ENCODE data around the gene NEURL1.
"Not testable (repeated sequence)": the region's sequence is repeated elsewhere in the genome, so short reads cannot be mapped to it uniquely, and the experiment has no call there.

NEURL1 gene

GRCh38 chr10:103590744-103591291 lies 97.3 kb downstream of the NEURL1 start:
- no peak for DNase-seq

DNA sequence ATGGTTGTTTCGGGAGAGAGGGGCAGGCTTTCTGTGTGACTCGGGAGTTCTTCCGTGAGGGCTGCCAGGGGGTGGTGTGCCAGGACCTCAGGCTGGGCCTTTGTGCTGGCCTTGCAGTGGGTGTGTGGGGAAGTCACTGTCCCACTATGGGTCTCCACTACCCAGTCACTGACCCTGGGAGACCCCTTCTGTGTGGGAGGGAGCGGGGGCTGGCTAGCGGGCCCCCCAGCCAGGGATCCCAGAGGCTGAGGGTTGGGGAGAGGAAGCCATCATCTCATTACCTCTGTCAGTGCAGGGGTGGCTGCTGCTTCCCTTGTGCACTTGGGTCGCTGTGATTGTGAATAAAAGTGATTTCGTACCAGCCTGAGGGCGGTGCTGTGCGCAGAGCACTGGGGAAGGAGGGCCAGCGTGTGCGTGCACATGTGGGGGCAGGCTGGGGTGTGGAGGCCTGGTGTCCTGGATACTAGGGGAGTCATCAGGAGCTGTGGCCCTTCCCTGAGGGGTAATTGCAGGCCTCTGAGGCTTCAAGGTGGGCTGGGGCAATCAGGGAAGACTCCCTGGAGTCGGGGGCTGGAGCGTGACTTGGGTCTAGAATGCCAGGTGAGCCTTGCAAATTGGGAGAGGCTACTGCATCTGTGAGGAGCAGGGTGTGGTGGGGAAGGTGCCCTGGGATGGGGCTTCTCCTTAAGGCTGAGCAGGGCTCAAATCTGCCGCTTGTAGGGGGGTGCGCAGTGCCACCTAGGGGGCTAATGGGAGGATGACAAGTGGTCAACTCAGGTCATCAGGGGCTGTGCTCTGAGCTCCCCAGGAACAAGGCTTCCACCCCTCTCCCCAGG lies 98.9 kb downstream of the NEURL1 start:
- no peak for DNase-seq

DNA sequence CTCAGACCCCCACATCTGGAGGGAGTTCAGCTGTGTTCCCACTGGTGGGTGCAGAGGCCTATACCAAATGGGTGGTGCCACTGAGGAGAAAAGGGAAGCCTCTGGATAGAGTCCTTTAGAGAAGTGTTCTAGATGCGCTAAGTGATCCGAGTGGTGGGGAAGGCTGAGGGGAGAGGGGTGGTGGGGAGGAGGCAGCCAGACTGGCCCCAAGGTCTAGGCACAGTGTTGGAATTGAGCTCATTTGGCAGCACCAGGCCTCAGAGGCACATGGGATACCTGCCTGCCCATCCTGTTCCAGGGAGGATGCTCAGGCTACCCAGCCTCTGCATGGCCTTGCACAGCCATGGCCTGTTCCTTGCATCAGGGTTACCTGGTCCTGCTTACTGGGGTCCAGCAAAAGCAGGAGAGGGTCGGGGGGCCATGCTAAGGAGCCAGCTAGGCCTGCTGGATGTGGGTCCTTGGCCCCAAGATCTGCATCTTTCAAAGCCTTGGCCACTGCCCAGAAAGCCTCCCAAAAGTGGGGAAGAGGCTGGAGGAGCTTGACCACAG lies 99.6 kb downstream of the NEURL1 start:
- DNase-seq: no peak

DNA sequence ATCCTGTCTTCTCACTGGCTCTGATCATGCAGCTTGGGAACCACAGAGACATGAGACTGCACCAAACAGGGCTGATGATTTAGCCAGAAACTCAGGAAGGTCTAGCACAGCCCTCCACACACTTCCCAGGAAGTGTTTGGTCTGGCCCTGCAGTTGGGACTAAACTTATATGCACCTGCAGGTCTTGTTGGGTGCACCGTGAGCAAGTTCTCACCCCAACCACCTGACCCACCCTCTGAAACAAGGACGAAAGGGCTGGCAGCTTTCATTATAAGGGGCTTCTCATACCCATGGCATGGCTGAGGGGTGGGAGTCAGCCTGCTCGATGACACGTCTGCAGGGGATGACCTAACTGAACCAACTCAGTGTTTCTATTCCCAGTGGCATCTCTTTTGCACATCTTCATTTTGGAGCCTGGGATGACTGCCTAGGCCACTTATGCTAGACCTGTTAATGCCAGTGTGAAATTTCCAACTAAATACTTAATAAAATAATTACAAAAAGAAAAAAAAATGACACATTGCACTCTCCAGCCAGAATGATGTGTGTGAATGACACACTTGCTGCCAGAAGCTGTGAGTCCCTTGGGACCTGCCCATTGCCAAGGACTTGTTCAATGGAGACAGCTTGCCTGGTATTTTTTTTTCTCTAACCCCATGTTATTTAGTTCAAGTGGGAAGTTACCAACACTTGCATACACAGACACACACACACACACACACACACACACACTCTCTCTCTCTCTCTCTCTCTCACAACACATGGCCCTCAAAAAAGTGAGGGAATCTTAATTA lies 102.6 kb downstream of the NEURL1 start:
- no peak for DNase-seq

DNA sequence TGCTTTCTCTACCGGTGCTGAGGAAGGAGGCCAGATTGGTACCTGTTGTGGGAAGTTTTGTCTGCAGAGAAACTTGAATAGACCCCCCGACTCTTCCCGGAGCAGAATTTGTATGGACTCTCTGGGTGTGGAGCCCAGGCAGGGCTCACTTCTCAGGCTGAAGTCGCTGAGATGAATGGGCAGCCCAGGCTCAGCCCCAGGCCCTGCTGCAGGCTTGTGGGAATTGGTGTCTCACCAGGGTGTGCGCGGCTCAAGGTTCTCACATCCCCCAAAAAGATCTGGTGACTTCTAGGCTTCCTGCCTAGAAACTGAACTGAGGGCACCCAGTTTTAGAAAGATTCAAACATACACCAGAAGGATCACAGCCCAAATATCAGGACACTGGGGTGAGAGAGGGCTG lies 103.5 kb downstream of the NEURL1 start:
- no peak for DNase-seq

- DNase-seq: no peak
These were observed 105.2 kb downstream of the NEURL1 start for GRCh38 chr10:103598654-103599115.

DNA sequence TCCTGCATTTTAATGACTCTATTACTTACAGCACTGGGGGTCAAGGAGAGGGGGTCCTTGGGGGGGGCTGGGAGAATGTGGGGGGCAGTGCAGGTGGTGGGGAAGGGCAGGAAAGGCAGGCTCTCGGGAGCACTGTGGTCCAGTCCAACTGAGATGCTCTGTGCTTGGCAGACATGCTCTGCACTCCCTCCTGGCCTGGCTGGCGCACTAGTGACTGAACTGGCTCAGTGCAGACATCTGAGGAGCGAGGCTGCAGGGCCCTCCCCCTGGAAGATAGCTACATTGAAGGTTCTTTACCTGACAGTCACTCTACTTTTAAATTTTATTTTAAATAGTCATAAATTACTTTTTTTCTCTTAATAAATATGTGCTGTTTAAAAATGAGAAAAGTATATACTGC lies 105.7 kb downstream of the NEURL1 start:
- DNase-seq: no peak

- no peak for DNase-seq
These were observed 106.4 kb downstream of the NEURL1 start for GRCh38 chr10:103599907-103600306.

DNA sequence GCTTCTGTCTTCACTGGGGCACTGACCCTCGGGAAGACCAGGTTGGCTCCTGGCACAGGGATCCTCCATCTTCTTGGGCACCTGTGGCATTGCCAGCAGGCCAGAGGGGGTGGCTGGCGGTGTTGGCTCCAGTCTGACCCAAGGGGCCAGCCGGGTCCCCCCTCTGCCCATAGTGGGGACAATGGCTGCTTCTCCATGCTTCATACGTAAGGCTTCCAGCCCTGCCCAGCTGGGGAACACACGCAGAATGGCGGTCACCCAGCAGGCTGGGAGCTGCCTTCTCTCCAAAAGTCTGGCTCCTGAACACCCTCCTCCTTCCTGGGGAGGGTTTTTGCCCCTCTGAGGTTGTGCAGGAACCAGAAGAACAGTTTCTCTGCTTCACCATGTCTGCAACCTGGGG lies 106.8 kb downstream of the NEURL1 start:
- no peak for DNase-seq

- no peak for DNase-seq
These were observed 107.6 kb downstream of the NEURL1 start for GRCh38 chr10:103600956-103601569.

- DNase-seq: no peak
These were observed 108.7 kb downstream of the NEURL1 start for GRCh38 chr10:103602028-103602851.

GRCh38 chr10:103602852-103603155 lies 109.3 kb downstream of the NEURL1 start:
- no peak for DNase-seq

GRCh38 chr10:103603382-103603781 lies 109.9 kb downstream of the NEURL1 start:
- no peak for DNase-seq

DNA sequence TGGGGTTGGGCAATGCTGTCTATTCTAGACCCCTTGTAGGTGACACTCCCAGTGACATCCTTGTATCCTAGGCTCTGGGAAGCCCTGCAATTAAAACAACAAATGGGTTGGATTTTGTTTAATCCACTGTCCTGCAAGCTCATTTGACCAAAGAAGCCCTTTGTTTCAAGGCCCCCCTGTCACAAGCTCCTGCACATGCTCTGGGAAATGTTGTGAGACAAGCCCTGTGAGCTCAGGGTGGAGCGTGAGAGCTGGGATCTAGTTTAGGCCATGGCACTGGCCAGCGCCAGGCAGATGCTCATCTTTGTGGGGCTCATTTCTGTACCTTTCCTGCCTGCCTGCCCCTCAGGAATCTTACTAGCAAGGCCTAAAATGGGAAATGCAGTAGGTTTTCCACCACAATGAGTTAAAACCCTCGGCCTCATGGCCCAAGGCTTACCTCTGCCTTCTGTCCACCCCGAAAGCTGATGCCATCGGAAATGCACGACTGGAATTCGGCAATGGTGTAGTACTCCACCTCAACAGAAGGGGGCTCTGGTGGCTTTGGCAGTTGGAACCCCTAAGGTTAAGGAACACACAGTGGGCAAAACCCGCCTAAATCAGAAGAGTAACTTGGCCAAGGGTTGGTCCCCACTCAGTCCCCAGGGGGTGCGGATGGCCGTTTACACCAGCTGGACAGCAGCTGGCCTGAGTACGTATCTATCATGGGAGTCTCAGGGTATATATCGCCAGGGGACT lies 112.0 kb downstream of the NEURL1 start:
- no peak for DNase-seq

DNA sequence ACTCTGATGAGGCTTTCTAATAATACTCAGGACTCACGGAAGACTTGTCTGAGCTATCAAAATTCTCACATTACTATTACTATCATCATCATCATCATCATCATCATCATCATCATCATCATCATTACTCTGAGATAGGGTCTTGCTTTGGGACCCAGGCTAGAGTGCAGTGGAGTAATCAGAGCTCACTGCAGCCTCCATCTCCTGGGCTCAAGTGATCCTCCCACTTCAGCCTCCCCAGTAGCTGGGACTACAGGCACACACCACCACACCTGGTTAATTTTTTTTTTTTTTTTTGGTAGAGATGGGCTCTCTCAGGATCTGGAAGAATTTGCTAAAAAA lies 112.6 kb downstream of the NEURL1 start:
- DNase-seq: not testable (repeated sequence)

- not testable (repeated sequence) for DNase-seq
These were observed 113.5 kb downstream of the NEURL1 start for GRCh38 chr10:103607051-103607450.

- DNase-seq: not testable (repeated sequence)
These were observed 114.6 kb downstream of the NEURL1 start for GRCh38 chr10:103608056-103608455.

DNA sequence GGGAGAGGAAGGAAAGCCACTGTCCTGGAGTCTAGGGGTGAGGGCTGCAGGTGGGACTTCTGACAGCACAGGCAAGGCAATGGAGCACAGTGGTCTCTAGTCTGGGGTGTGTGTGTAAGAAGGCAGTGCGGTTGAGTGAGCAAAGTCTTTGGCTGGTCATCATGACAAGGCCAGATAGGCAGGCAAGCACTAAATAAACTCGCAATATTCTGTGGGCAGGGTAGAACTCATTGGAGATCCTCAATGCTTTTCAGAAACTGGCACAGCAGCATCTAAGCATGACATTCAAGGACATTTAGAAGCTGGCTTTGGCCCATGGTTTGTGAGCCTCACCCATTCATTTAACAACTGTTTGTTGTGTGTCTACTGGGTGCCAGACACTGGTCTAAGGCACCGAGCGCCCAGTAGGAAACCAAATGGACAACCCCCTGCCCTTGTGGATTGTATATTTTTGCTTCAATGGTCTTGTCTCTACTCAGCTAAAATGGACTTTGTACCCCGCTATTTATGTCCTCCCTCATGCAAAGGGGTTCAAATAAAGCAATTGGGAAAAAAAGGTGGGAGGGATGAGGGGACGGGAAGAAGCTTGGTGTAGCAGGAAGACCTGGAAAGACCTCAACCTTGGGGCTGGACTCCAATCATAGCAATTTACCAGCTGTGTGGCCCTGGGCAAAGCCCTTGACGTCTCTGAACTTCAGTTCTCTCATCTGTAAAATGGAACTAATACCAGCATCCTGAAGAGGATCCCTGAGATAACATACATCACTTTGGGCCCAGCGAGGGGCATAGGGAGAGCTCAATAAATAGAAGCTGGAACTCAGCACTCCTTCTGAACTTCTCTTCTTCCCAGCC lies 116.0 kb downstream of the NEURL1 start:
- no peak for DNase-seq

- no peak for DNase-seq
These were observed 116.6 kb downstream of the NEURL1 start for GRCh38 chr10:103610083-103610472.

- DNase-seq: no peak
These were observed 117.5 kb downstream of the NEURL1 start for GRCh38 chr10:103610921-103611511.
